Stimulated activated effector memory CD8-positive, alpha-beta T cell treated with anti-CD3 and anti-CD28 coated beads, Interleukin-12 subunit alpha, Interleukin-12 subunit beta, amount 100 ng/mL, for 72 hours (primary cell): ENCODE data around the gene ZDHHC11B.
"Not testable (repeated sequence)": the region's sequence is repeated elsewhere in the genome, so short reads cannot be mapped to it uniquely, and the experiment has no call there.

ENCODE experiments used
- ATAC-seq: fragments of 150-1000 bp; cut with Tn5 transposase; 2 replicates; pipeline ENCODE4 v1.10.0; 2021
- DNase-seq, 2 donors: peaks; one replicate each; pipeline ENCODE4 v3.0.0; 2021 to 2022; ENCODE audit warnings: low spot score in 2 of 2
- H3K27ac Mint-ChIP-seq: one replicate; pipeline ENCODE4 v1.8.0; 2022; ENCODE audit warnings: mild to moderate bottlenecking, mixed read lengths
- H3K36me3 Mint-ChIP-seq: one replicate; pipeline ENCODE4 v1.8.0; 2022; ENCODE audit warnings: mild to moderate bottlenecking, mixed read lengths
- H3K4me1 Mint-ChIP-seq: one replicate; pipeline ENCODE4 v1.8.0; 2022; ENCODE audit warnings: mixed read lengths
- H3K4me3 Mint-ChIP-seq: one replicate; pipeline ENCODE4 v1.8.0; 2022; ENCODE audit warnings: mild to moderate bottlenecking, mixed read lengths
- H3K9me3 Mint-ChIP-seq: one replicate; pipeline ENCODE4 v1.8.0; 2022; ENCODE audit warnings: mixed read lengths

Gene ZDHHC11B

DNA sequence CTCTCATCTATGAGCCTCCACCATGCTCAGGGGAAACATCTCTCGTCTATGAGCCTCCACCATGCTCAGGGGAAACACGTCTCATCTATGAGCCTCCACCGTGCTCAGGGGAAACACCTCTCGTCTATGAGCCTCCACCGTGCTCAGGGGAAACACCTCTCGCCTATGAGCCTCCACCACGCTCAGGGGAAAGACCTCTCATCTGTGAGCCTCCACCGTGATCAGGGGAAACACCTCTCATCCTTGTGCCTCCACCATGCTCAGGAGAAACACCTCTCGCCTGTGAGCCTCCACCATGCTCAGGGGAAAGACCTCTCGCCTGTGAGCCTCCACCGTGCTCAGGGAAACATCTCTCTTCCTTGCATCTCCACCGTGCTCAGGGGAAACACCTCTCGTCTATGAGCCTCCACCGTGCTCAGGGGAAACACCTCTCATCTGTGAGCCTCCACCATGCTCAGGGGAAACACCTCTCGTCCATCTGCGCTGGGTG lies 30.3 kb downstream of the ZDHHC11B start:
- H3K27ac Mint-ChIP-seq = peak overlapping the region; percentile 49
- not testable (repeated sequence) for H3K36me3 Mint-ChIP-seq, H3K4me3 Mint-ChIP-seq, H3K9me3 Mint-ChIP-seq
- H3K4me1 Mint-ChIP-seq = peaks cover 40% of the 10 kb centered on the region
- peak; percentile 53 for ATAC-seq
- DNase-seq = peak in 1 of 2 donors; percentile 51

GRCh38 chr5:753567-754142 lies 30.9 kb downstream of the ZDHHC11B start:
- H3K9me3 Mint-ChIP-seq, ATAC-seq, H3K36me3 Mint-ChIP-seq, DNase-seq, H3K4me3 Mint-ChIP-seq: not testable (repeated sequence)
- Mint-ChIP-seq H3K27ac (peak overlapping the region; percentile 49), H3K4me1 (peaks cover 35% of the 10 kb centered on the region)

DNA sequence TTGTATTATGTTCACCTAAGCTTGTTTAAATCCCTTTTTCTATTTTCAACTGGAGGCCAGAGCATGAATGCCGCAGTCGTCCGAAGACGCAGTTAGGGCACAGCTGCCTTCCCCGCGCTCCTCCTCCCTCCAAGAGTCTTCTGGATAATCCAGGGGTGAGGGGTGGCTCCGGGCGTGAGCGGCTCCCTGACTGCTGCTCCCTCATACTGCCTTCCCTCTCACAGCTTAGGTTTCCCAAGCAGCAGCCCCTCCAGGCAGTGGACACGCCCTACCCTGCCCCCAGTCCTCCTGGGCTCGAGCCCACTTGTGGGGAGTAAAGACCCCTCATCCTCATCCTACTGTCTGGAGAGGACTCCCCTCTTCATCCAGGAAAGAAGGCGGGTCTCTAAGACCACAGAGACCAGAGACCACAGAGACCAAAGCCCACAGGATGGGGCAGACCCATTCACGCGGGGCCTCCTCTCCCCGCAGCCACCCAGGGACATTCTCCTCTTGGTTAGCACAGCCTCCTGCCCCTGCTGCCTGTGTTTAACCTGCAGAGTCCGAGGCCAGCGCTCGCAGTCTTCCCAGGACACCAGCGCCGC lies 31.9 kb downstream of the ZDHHC11B start:
- not testable (repeated sequence) for H3K4me3 Mint-ChIP-seq, H3K36me3 Mint-ChIP-seq, H3K9me3 Mint-ChIP-seq, H3K27ac Mint-ChIP-seq, DNase-seq, ATAC-seq
- peaks cover 25% of the 10 kb centered on the region for H3K4me1 Mint-ChIP-seq

DNA sequence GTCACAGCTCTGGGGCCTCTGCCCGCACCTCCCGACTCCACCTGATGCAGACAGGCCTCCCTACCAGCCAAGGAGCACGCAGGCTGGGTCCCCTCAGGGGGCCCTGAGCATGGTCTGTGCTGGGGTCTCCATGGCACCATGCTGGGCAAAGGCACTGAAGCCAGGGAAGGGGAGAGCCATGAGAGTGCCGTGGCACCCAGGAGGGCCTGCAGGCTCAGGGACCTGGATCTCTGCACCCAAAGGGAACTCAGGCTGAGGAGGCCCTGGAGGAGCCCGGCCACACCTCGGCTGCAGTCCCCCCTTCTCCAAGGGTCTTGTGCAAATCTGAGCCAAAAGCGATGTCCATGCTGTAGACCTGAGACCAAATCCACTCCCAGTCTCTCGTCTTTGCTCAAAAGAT lies 32.5 kb downstream of the ZDHHC11B start:
- DNase-seq, H3K4me3 Mint-ChIP-seq, H3K27ac Mint-ChIP-seq, ATAC-seq, H3K36me3 Mint-ChIP-seq, H3K9me3 Mint-ChIP-seq: not testable (repeated sequence)
- peaks cover 18% of the 10 kb centered on the region for H3K4me1 Mint-ChIP-seq

- Mint-ChIP-seq H3K36me3 (peaks cover 10% of the 10 kb centered on the region), H3K4me3 (no peak overlapping the region), H3K9me3 (no peaks in the 10 kb centered on the region), H3K4me1 (peaks cover 13% of the 10 kb centered on the region), H3K27ac (no peak overlapping the region)
- DNase-seq = no peak
- no peak for ATAC-seq
Measured at GRCh38 chr5:751496-751895, 33.0 kb downstream of the ZDHHC11B start.

DNA sequence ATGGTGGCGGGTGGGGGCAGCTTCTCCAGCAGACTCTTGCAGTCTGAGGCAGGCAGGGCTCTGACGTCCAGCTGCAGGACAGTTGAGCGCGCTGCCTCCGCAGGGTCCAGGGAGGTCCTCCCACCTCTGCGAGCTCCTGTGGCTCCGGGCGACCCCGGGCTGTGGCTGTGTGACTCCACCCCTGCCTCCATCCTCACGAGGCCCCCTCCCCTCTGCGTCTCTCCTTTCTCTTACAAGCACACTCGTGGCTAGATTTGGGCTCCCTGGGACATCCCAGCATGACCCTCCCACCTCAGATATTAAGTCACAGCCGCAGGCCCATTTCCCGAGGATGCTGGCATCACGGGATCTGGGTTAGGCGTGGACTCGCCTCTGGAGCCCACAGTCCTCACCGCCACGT lies 34.3 kb downstream of the ZDHHC11B start:
- H3K27ac Mint-ChIP-seq, DNase-seq, ATAC-seq, H3K4me3 Mint-ChIP-seq, H3K9me3 Mint-ChIP-seq: not testable (repeated sequence)
- H3K4me1 Mint-ChIP-seq = peaks cover 10% of the 10 kb centered on the region
- peaks cover 12% of the 10 kb centered on the region for H3K36me3 Mint-ChIP-seq

- no peak overlapping the region for H3K4me3 Mint-ChIP-seq
- no peak overlapping the region for H3K27ac Mint-ChIP-seq
Measured at GRCh38 chr5:749101-749670, 35.3 kb downstream of the ZDHHC11B start.

GRCh38 chr5:748011-748980 lies 36.2 kb downstream of the ZDHHC11B start:
- H3K36me3 Mint-ChIP-seq, DNase-seq, H3K4me1 Mint-ChIP-seq, H3K4me3 Mint-ChIP-seq, ATAC-seq, H3K9me3 Mint-ChIP-seq: not testable (repeated sequence)
- H3K27ac Mint-ChIP-seq = peak overlapping the region; percentile 20

More at GRCh38 chr5:749101-749670, 35.3 kb downstream of the ZDHHC11B start:
- Mint-ChIP-seq H3K9me3 (no peaks in the 10 kb centered on the region), H3K4me1 (peaks cover 6% of the 10 kb centered on the region), H3K36me3 (peaks cover 10% of the 10 kb centered on the region)
- ATAC-seq = no peak
- no peak for DNase-seq

DNA sequence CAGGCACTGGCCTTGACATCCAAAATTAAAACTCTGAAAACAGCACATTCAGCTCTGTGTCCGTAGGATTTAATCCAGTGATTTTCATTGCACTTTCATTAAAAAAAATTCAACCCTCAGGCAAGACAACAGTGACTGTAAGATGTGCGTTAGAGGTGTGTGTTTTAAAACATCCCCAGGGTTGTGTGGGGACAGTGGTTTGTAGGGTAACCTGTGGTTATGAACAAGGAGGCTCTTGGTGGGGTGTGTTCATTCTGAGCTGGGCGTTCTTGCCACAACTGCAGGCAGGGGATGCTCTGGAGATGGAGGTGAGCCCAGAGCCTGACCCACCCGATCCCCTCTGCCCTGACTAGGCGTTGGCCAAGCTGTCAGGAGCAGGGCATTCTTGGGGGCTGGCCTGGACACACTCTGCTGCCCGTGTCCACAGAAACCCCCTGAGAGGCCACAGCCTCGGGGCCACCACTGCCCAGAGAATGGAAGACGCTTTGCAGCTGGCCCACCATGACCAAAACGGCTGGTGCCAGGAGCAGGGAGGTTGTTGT lies 37.2 kb downstream of the ZDHHC11B start:
- H3K9me3 Mint-ChIP-seq, DNase-seq, H3K27ac Mint-ChIP-seq, H3K4me3 Mint-ChIP-seq, H3K4me1 Mint-ChIP-seq, H3K36me3 Mint-ChIP-seq: not testable (repeated sequence)
- peak; percentile 22 for ATAC-seq

GRCh38 chr5:746258-746761 lies 38.2 kb downstream of the ZDHHC11B start:
- no peaks in the 10 kb centered on the region for H3K4me1 Mint-ChIP-seq
- H3K4me3 Mint-ChIP-seq = no peak overlapping the region
- H3K9me3 Mint-ChIP-seq = no peaks in the 10 kb centered on the region
- H3K36me3 Mint-ChIP-seq = peaks cover 5% of the 10 kb centered on the region
- ATAC-seq (peak; percentile 5), DNase-seq (no peak)
- H3K27ac Mint-ChIP-seq = no peak overlapping the region

GRCh38 chr5:745272-746142 lies 39.0 kb downstream of the ZDHHC11B start:
- not testable (repeated sequence) for H3K4me1 Mint-ChIP-seq, H3K9me3 Mint-ChIP-seq, H3K4me3 Mint-ChIP-seq, H3K27ac Mint-ChIP-seq, DNase-seq, H3K36me3 Mint-ChIP-seq
- ATAC-seq = peak; percentile 29

GRCh38 chr5:743696-744404 lies 40.7 kb downstream of the ZDHHC11B start:
- ATAC-seq = not testable (repeated sequence)

GRCh38 chr5:742276-742675 lies 42.3 kb downstream of the ZDHHC11B start:
- not testable (repeated sequence) for H3K9me3 Mint-ChIP-seq, DNase-seq, H3K27ac Mint-ChIP-seq, H3K4me1 Mint-ChIP-seq, ATAC-seq, H3K4me3 Mint-ChIP-seq, H3K36me3 Mint-ChIP-seq

More at GRCh38 chr5:743696-744404, 40.7 kb downstream of the ZDHHC11B start:
- H3K27ac Mint-ChIP-seq, H3K9me3 Mint-ChIP-seq, H3K36me3 Mint-ChIP-seq, H3K4me1 Mint-ChIP-seq, H3K4me3 Mint-ChIP-seq, DNase-seq: not testable (repeated sequence)
